ENCODE results near the gene DYSF. TPM values are rescaled to one million over a fixed set of nuclear protein-coding genes. Genes with fewer than 3 reads are reported as not detected.

DYSF gene
- total RNA-seq, 1 donor, result 0.18 TPM

GRCh38 chr2:71683070-71683469 lies 229.7 kb downstream of the DYSF start:
- DNase-seq (ENCODE audit: low read depth), result no peak
- no peak for TF ChIP-seq CTCF (IDR thresholded peaks at IDR 0.05; ENCODE audit: insufficient read depth, low read length)

GRCh38 chr2:71683666-71684065 lies 230.3 kb downstream of the DYSF start:
- no peak for DNase-seq (ENCODE audit: low read depth)
- no peak for TF ChIP-seq CTCF (IDR thresholded peaks at IDR 0.05; ENCODE audit: insufficient read depth, low read length)
- H3K4me3 ChIP-seq (ENCODE audit: low read depth, low read length), result no peak overlapping the region

More at GRCh38 chr2:71683070-71683469, 229.7 kb downstream of the DYSF start:
- H3K4me3 ChIP-seq (ENCODE audit: low read depth, low read length), result no peak overlapping the region

- DNase-seq (ENCODE audit: low read depth), result no peak
- no peak for TF ChIP-seq CTCF (IDR thresholded peaks at IDR 0.05; ENCODE audit: insufficient read depth, low read length)
These were observed 231.1 kb downstream of the DYSF start for GRCh38 chr2:71684226-71685072.

GRCh38 chr2:71685073-71685848 lies 231.9 kb downstream of the DYSF start:
- no peak for TF ChIP-seq CTCF (IDR thresholded peaks at IDR 0.05; ENCODE audit: insufficient read depth, low read length)
- no peak overlapping the region for H3K4me3 ChIP-seq (ENCODE audit: low read depth, low read length)
- no peak for DNase-seq (ENCODE audit: low read depth)

More at GRCh38 chr2:71684226-71685072, 231.1 kb downstream of the DYSF start:
- H3K4me3 ChIP-seq (ENCODE audit: low read depth, low read length), result no peak overlapping the region

GRCh38 chr2:71685941-71686611 lies 232.7 kb downstream of the DYSF start:
- DNase-seq (ENCODE audit: low read depth), result no peak
- TF ChIP-seq CTCF (IDR thresholded peaks at IDR 0.05; ENCODE audit: insufficient read depth, low read length), result no peak
- no peak overlapping the region for H3K4me3 ChIP-seq (ENCODE audit: low read depth, low read length)

GRCh38 chr2:71686781-71687180 lies 233.4 kb downstream of the DYSF start:
- H3K4me3 ChIP-seq (ENCODE audit: low read depth, low read length), result no peak overlapping the region
- no peak for DNase-seq (ENCODE audit: low read depth)
- TF ChIP-seq CTCF (IDR thresholded peaks at IDR 0.05; ENCODE audit: insufficient read depth, low read length), result no peak

Data from fibroblast of the aortic adventitia (primary cell).